ENCODE results near the gene IL36B. TPM values are rescaled to one million over a fixed set of nuclear protein-coding genes. Genes with fewer than 3 reads are reported as not detected.

IL36B gene
- total RNA-seq, 1 donor from 2014 or later: not detected

- Histone ChIP-seq H3K79me2 (ENCODE audit: insufficient read depth, low read length) (no peaks in the 10 kb centered on the region), H3K4me1 (ENCODE audit: insufficient read depth, low read length) (no peaks in the 10 kb centered on the region), H2AFZ (ENCODE audit: low read depth, low read length) (no peak overlapping the region), H3K27me3 (ENCODE audit: insufficient read depth, low read length) (peaks cover 12% of the 10 kb centered on the region), H3K4me2 (ENCODE audit: low read length) (no peak overlapping the region), H3K27ac (ENCODE audit: low read depth, low read length) (no peak overlapping the region), H4K20me1 (ENCODE audit: insufficient read depth, low read length) (no peaks in the 10 kb centered on the region), H3K9me3 (ENCODE audit: insufficient read depth, low read depth, low read length) (no peaks in the 10 kb centered on the region), H3K4me3 (ENCODE audit: insufficient read depth, low read depth, low read length) (no peak overlapping the region), H3K9ac (ENCODE audit: low read length) (no peak overlapping the region), H3K36me3 (ENCODE audit: insufficient read depth, low read length) (no peaks in the 10 kb centered on the region)
- Mint-ChIP-seq H3K27ac (ENCODE audit: unreplicated experiment) (no peak overlapping the region), H3K9me3 (ENCODE audit: unreplicated experiment) (peaks cover 23% of the 10 kb centered on the region), H3K4me1 (ENCODE audit: low read depth, unreplicated experiment) (no peaks in the 10 kb centered on the region), H3K4me3 (ENCODE audit: unreplicated experiment) (no peak overlapping the region), H3K36me3 (ENCODE audit: low read depth, unreplicated experiment) (no peaks in the 10 kb centered on the region), H3K27me3 (ENCODE audit: low read depth, unreplicated experiment) (peaks cover 35% of the 10 kb centered on the region)
- no peak for FAIRE-seq
- DNase-seq (ENCODE audit: low read depth): no peak
- no peak for TF ChIP-seq EZH2 (IDR thresholded peaks at IDR 0.05; ENCODE audit: insufficient read depth, low read length)
- no peak for TF ChIP-seq CTCF (IDR thresholded peaks at IDR 0.05; ENCODE audit: insufficient read depth, low read depth, low read length)
Observed at GRCh38 chr2:113057117-113057516, 4.5 kb upstream of the IL36B start.

- Histone ChIP-seq H2AFZ (ENCODE audit: low read depth, low read length) (no peak overlapping the region), H3K36me3 (ENCODE audit: insufficient read depth, low read length) (no peaks in the 10 kb centered on the region), H3K4me3 (ENCODE audit: insufficient read depth, low read depth, low read length) (no peak overlapping the region), H3K27ac (ENCODE audit: low read depth, low read length) (no peak overlapping the region), H4K20me1 (ENCODE audit: insufficient read depth, low read length) (no peaks in the 10 kb centered on the region), H3K79me2 (ENCODE audit: insufficient read depth, low read length) (no peaks in the 10 kb centered on the region), H3K4me2 (ENCODE audit: low read length) (no peak overlapping the region), H3K9me3 (ENCODE audit: insufficient read depth, low read depth, low read length) (no peaks in the 10 kb centered on the region), H3K4me1 (ENCODE audit: insufficient read depth, low read length) (no peaks in the 10 kb centered on the region), H3K27me3 (ENCODE audit: insufficient read depth, low read length) (peaks cover 12% of the 10 kb centered on the region), H3K9ac (ENCODE audit: low read length) (no peak overlapping the region)
- H3K36me3 Mint-ChIP-seq (ENCODE audit: low read depth, unreplicated experiment): no peaks in the 10 kb centered on the region
- no peaks in the 10 kb centered on the region for H3K4me1 Mint-ChIP-seq (ENCODE audit: low read depth, unreplicated experiment)
- TF ChIP-seq EZH2 (IDR thresholded peaks at IDR 0.05; ENCODE audit: insufficient read depth, low read length): no peak
- DNase-seq (ENCODE audit: low read depth) (no peak), FAIRE-seq (no peak)
- peaks cover 38% of the 10 kb centered on the region for H3K27me3 Mint-ChIP-seq (ENCODE audit: low read depth, unreplicated experiment)
- no peak overlapping the region for H3K27ac Mint-ChIP-seq (ENCODE audit: unreplicated experiment)
- H3K4me3 Mint-ChIP-seq (ENCODE audit: unreplicated experiment): no peak overlapping the region
- peaks cover 23% of the 10 kb centered on the region for H3K9me3 Mint-ChIP-seq (ENCODE audit: unreplicated experiment)
Observed at GRCh38 chr2:113056521-113056920, 3.9 kb upstream of the IL36B start.

GRCh38 chr2:113054066-113054465, 1.4 kb upstream of the IL36B start:
- no peak overlapping the region for H3K9ac ChIP-seq (ENCODE audit: low read length)
- H3K79me2 ChIP-seq (ENCODE audit: insufficient read depth, low read length): no peaks in the 10 kb centered on the region
- H3K27ac ChIP-seq (ENCODE audit: low read depth, low read length): no peak overlapping the region
- no peak overlapping the region for H3K27ac Mint-ChIP-seq (ENCODE audit: unreplicated experiment)
- H3K27me3 Mint-ChIP-seq (ENCODE audit: low read depth, unreplicated experiment): peaks cover 33% of the 10 kb centered on the region
- no peak for FAIRE-seq
- TF ChIP-seq EZH2 (IDR thresholded peaks at IDR 0.05; ENCODE audit: insufficient read depth, low read length) (no peak), CTCF (IDR thresholded peaks at IDR 0.05; ENCODE audit: insufficient read depth, low read depth, low read length) (no peak)
- H3K36me3 ChIP-seq (ENCODE audit: insufficient read depth, low read length): no peaks in the 10 kb centered on the region
- H3K4me1 ChIP-seq (ENCODE audit: insufficient read depth, low read length): no peaks in the 10 kb centered on the region
- no peaks in the 10 kb centered on the region for H3K9me3 ChIP-seq (ENCODE audit: insufficient read depth, low read depth, low read length)
- no peaks in the 10 kb centered on the region for H4K20me1 ChIP-seq (ENCODE audit: insufficient read depth, low read length)
- no peaks in the 10 kb centered on the region for H3K4me1 Mint-ChIP-seq (ENCODE audit: low read depth, unreplicated experiment)
- H3K4me3 Mint-ChIP-seq (ENCODE audit: unreplicated experiment): no peak overlapping the region
- H3K27me3 ChIP-seq (ENCODE audit: insufficient read depth, low read length): peaks cover 5% of the 10 kb centered on the region
- no peaks in the 10 kb centered on the region for H3K36me3 Mint-ChIP-seq (ENCODE audit: low read depth, unreplicated experiment)
- H3K9me3 Mint-ChIP-seq (ENCODE audit: unreplicated experiment): peaks cover 23% of the 10 kb centered on the region
- H2AFZ ChIP-seq (ENCODE audit: low read depth, low read length): no peak overlapping the region
- H3K4me3 ChIP-seq (ENCODE audit: insufficient read depth, low read depth, low read length): no peak overlapping the region
- no peak overlapping the region for H3K4me2 ChIP-seq (ENCODE audit: low read length)
- no peak for DNase-seq (ENCODE audit: low read depth)

All from astrocyte (in vitro differentiated cells and primary cell).